PC-9 (cell line): ENCODE results near the gene C1orf226. TPM values are rescaled to one million over a fixed set of nuclear protein-coding genes. Genes with fewer than 3 reads are reported as not detected.

ENCODE experiments used
- BruUV-seq: library from RNA; stranded (reverse); fragments of 400-500 nt; replicated peaks from 2 replicates; lab custom pipeline; 2021; lab: Mats Ljungman, UMichigan
- CTCF ChIA-PET: fragments of 300-600 bp; sonication (Branson Sonifier 250); formaldehyde crosslinking; loops from one replicate; lab custom pipeline; 2022; ENCODE audit warnings: antibody characterized with exemption; lab: Charles Lee
- POLR2A ChIA-PET: fragments of 300-600 bp; sonication (Branson Sonifier 250); formaldehyde crosslinking; loops from one replicate; lab custom pipeline; 2022; ENCODE audit warnings: antibody characterized with exemption; ENCODE audit not compliant: unreplicated experiment; lab: Charles Lee
- DNase-seq, 2 experiments: peaks; one replicate each; pipeline versions ENCODE4 v3.0.0 to v3.0.0-alpha.2; 2015 to 2022; ENCODE audit warnings: mixed read lengths in 1 of 2
- H2AFZ ChIP-seq: fragments of 200-600 bp; sonication (generic); 2 replicates; pipeline ENCODE4 v1.8.1; 2017; ENCODE audit warnings: antibody characterized with exemption
- H3F3A ChIP-seq: fragments of 200-600 bp; sonication (generic); 2 replicates; pipeline ENCODE4 v1.8.1; 2017; ENCODE audit warnings: antibody characterized with exemption, mild to moderate bottlenecking, low read depth; ENCODE audit not compliant: insufficient read depth
- H3K27ac ChIP-seq: fragments of 200-600 bp; sonication (generic); 2 replicates; pipeline ENCODE4 v1.6.1; 2016; ENCODE audit warnings: mixed run types
- H3K27me3 ChIP-seq: fragments of 200-600 bp; sonication (generic); 2 replicates; pipeline ENCODE4 v1.6.1; 2016; ENCODE audit warnings: low read depth, mixed run types; ENCODE audit not compliant: insufficient read depth
- H3K36me3 ChIP-seq: fragments of 200-600 bp; sonication (generic); 2 replicates; pipeline ENCODE4 v1.6.1; 2016; ENCODE audit warnings: low read depth, mixed run types
- H3K4me1 ChIP-seq: fragments of 200-600 bp; sonication (generic); replicated peaks from 2 replicates; pipeline ENCODE4 v1.6.1; 2016; ENCODE audit warnings: mixed run types; ENCODE audit not compliant: insufficient read depth
- H3K4me2 ChIP-seq: fragments of 200-600 bp; sonication (generic); 2 replicates; pipeline ENCODE4 v1.6.1; 2017; ENCODE audit warnings: mixed run types
- H3K4me3 ChIP-seq: fragments of 200-600 bp; sonication (generic); 2 replicates; pipeline ENCODE4 v1.6.1; 2016; ENCODE audit warnings: mixed run types
- H3K79me2 ChIP-seq: fragments of 200-600 bp; sonication (generic); 2 replicates; pipeline ENCODE4 v1.6.1; 2017; ENCODE audit warnings: low read depth, mixed run types
- H3K9me2 ChIP-seq: fragments of 200-600 bp; sonication (generic); 2 replicates; pipeline ENCODE4 v1.8.1; 2017; ENCODE audit warnings: mild to moderate bottlenecking; ENCODE audit not compliant: insufficient read depth
- H3K9me3 ChIP-seq: fragments of 200-600 bp; sonication (generic); 2 replicates; pipeline ENCODE4 v1.8.1; 2016; ENCODE audit warnings: low read depth; ENCODE audit not compliant: insufficient read depth
- H4K20me1 ChIP-seq: fragments of 200-600 bp; sonication (generic); 2 replicates; pipeline ENCODE4 v1.8.1; 2017; ENCODE audit not compliant: insufficient read depth
- CTCF ChIP-seq: fragments of 200-600 bp; sonication (generic); conservative IDR thresholded peaks from 2 replicates; pipeline ENCODE4 v1.6.1; 2017; ENCODE audit warnings: mixed run types, antibody characterized with exemption, mild to moderate bottlenecking, moderate library complexity
- EZH2 ChIP-seq: fragments of 200-600 bp; sonication (generic); IDR thresholded peaks from 2 replicates; pipeline ENCODE4 v1.8.0; 2017; ENCODE audit warnings: antibody characterized with exemption, low read depth
- intact Hi-C: fragments of 100-400 bp; cut with micrococcal nuclease; formaldehyde crosslinking; loops from one replicate; pipeline ENCODE4 v1.10.0; 2022; ENCODE audit not compliant: unreplicated experiment
- total RNA-seq: library from RNA; stranded (reverse); gene quantifications from 2 replicates; pipeline ENCODE4 v1.2.3, GENCODE V29; 2021

C1orf226 gene
- total RNA-seq, 1 experiment from 2014 or later, result 10.5 TPM

- no TSS peak for BruUV-seq
- H3K36me3 ChIP-seq, result no peaks in the 10 kb centered on the region
- intact Hi-C loops, result loop anchor here (2.0 to 5.0 kb wide), 2 partner anchors 105 to 598 kb away; no protein-coding TSS in a partner anchor
- ChIA-PET CTCF (interaction anchor here (1.7 kb wide), 1 partner anchor 32 kb away, joined by 12 read pairs; no protein-coding TSS in a partner anchor), POLR2A (no interaction called here)
- peaks cover 4% of the 10 kb centered on the region; the same call in 1 of the 2 replicates for H3F3A ChIP-seq
- no peak overlapping the region for H2AFZ ChIP-seq
- H3K4me3 ChIP-seq, result no peak overlapping the region
- no peaks in the 10 kb centered on the region for H3K9me2 ChIP-seq
- no peaks in the 10 kb centered on the region for H3K4me1 ChIP-seq
- no peaks in the 10 kb centered on the region for H3K79me2 ChIP-seq
- H3K4me2 ChIP-seq, result no peak overlapping the region
- no peaks in the 10 kb centered on the region for H4K20me1 ChIP-seq
- H3K27me3 ChIP-seq, result no peaks in the 10 kb centered on the region
- TF ChIP-seq EZH2, result no peak
- no peak for DNase-seq
- no peaks in the 10 kb centered on the region for H3K9me3 ChIP-seq
- no peak overlapping the region for H3K27ac ChIP-seq
These were observed 8.4 kb downstream of the C1orf226 start for GRCh38 chr1:162389971-162390370.

GRCh38 chr1:162390396-162391185 lies 9.1 kb downstream of the C1orf226 start:
- intact Hi-C loops, result loop anchor here (5.0 kb wide), 1 partner anchor 598 kb away; no protein-coding TSS in a partner anchor
- no TSS peak for BruUV-seq
- POLR2A ChIA-PET, result no interaction called here

GRCh38 chr1:162391790-162392563 lies 10.4 kb downstream of the C1orf226 start:
- H3K4me3 ChIP-seq, result no peak overlapping the region
- no peaks in the 10 kb centered on the region for H3K4me1 ChIP-seq
- peak in 1 of 2 experiments; percentile 21 for DNase-seq
- POLR2A ChIA-PET, result no interaction called here
- intact Hi-C loops, result loop anchor here (1.0 to 5.0 kb wide), 4 partner anchors 35 to 600 kb away; no protein-coding TSS in a partner anchor
- H3F3A ChIP-seq, result peaks cover 4% of the 10 kb centered on the region; the same call in 1 of the 2 replicates
- H3K27me3 ChIP-seq, result no peaks in the 10 kb centered on the region
- TF ChIP-seq EZH2, result no peak
- peak; percentile 95 for TF ChIP-seq CTCF
- BruUV-seq, result no TSS peak
- no peaks in the 10 kb centered on the region for H3K79me2 ChIP-seq
- CTCF ChIA-PET, result interaction anchor here (0.6 to 1.0 kb wide), 6 partner anchors 33 to 355 kb away, joined by 3 to 6 read pairs (median 4); no protein-coding TSS in a partner anchor
- H3K4me2 ChIP-seq, result no peak overlapping the region
- H3K9me3 ChIP-seq, result no peaks in the 10 kb centered on the region
- no peaks in the 10 kb centered on the region for H3K36me3 ChIP-seq
- H3K9me2 ChIP-seq, result no peaks in the 10 kb centered on the region
- no peak overlapping the region for H2AFZ ChIP-seq
- H4K20me1 ChIP-seq, result no peaks in the 10 kb centered on the region
- H3K27ac ChIP-seq, result no peak overlapping the region

More at GRCh38 chr1:162390396-162391185, 9.1 kb downstream of the C1orf226 start:
- Histone ChIP-seq H3K4me1 (no peaks in the 10 kb centered on the region), H3K36me3 (no peaks in the 10 kb centered on the region), H3K4me2 (no peak overlapping the region), H3K9me2 (no peaks in the 10 kb centered on the region), H3K4me3 (no peak overlapping the region), H3F3A (peaks cover 4% of the 10 kb centered on the region; the same call in 1 of the 2 replicates), H3K27me3 (no peaks in the 10 kb centered on the region), H4K20me1 (no peaks in the 10 kb centered on the region), H3K9me3 (no peaks in the 10 kb centered on the region), H3K79me2 (no peaks in the 10 kb centered on the region), H2AFZ (no peak overlapping the region), H3K27ac (no peak overlapping the region)
- CTCF ChIA-PET, result interaction anchor here (1.7 kb wide), 1 partner anchor 33 kb away, joined by 12 read pairs; no protein-coding TSS in a partner anchor
- TF ChIP-seq EZH2 (no peak), CTCF (no peak)
- DNase-seq, result no peak
